Hepatocyte (in vitro differentiated cells): ENCODE data around the gene LRRC1. TPM values are rescaled to one million over a fixed set of nuclear protein-coding genes. Genes with fewer than 3 reads are reported as not detected.

Source experiments
- DNase-seq: peaks from one replicate; pipeline ENCODE4 v3.0.0-alpha.2; 2016; ENCODE audit warnings: low spot score
- H2AFZ ChIP-seq: fragments of 200-600 bp; sonication (generic); 2 replicates; pipeline ENCODE4 v1.6.0; 2016; ENCODE audit warnings: antibody characterized with exemption, mild to moderate bottlenecking
- H3K27ac ChIP-seq: fragments of 200-600 bp; sonication (generic); 2 replicates; pipeline ENCODE4 v1.5.1; 2016; ENCODE audit warnings: mild to moderate bottlenecking
- H3K27me3 ChIP-seq: fragments of 200-600 bp; sonication (generic); 2 replicates; pipeline ENCODE4 v1.6.1; 2016
- H3K36me3 ChIP-seq: fragments of 200-600 bp; sonication (generic); replicated peaks from 2 replicates; pipeline ENCODE4 v1.5.1; 2016; ENCODE audit warnings: low read depth; ENCODE audit not compliant: insufficient read depth
- H3K4me1 ChIP-seq: fragments of 200-600 bp; sonication (generic); 2 replicates; pipeline ENCODE4 v1.5.1; 2016; ENCODE audit warnings: mild to moderate bottlenecking, moderate library complexity; ENCODE audit not compliant: insufficient read depth
- H3K4me2 ChIP-seq: fragments of 200-600 bp; sonication (generic); 2 replicates; pipeline ENCODE4 v1.6.0; 2016
- H3K4me3 ChIP-seq: fragments of 200-600 bp; sonication (generic); 2 replicates; pipeline ENCODE4 v1.5.1; 2016; ENCODE audit warnings: mild to moderate bottlenecking
- H3K79me2 ChIP-seq: fragments of 200-600 bp; sonication (generic); 2 replicates; pipeline ENCODE4 v1.6.0; 2017; ENCODE audit warnings: mild to moderate bottlenecking
- H3K9me2 ChIP-seq: fragments of 200-600 bp; sonication (generic); replicated peaks from 2 replicates; pipeline ENCODE4 v1.6.0; 2017; ENCODE audit warnings: mild to moderate bottlenecking; ENCODE audit not compliant: insufficient read depth
- H3K9me3 ChIP-seq: fragments of 200-600 bp; sonication (generic); 2 replicates; pipeline ENCODE4 v1.5.1; 2016; ENCODE audit warnings: low read depth, mild to moderate bottlenecking
- H4K20me1 ChIP-seq: fragments of 200-600 bp; sonication (generic); 2 replicates; pipeline ENCODE4 v1.6.0; 2016; ENCODE audit warnings: mild to moderate bottlenecking; ENCODE audit not compliant: insufficient read depth, poor library complexity, severe bottlenecking
- CTCF ChIP-seq: fragments of 200-600 bp; sonication (generic); IDR thresholded peaks from 2 replicates; pipeline ENCODE4 v1.5.1; 2016; ENCODE audit warnings: antibody characterized with exemption, mild to moderate bottlenecking; ENCODE audit not compliant: poor library complexity
- EZH2 ChIP-seq: fragments of 200-600 bp; sonication (generic); IDR thresholded peaks from 2 replicates; pipeline ENCODE4 v1.6.1; 2016; ENCODE audit warnings: antibody characterized with exemption, mild to moderate bottlenecking, borderline replicate concordance
- EZH2phosphoT487 ChIP-seq: fragments of 200-600 bp; sonication (generic); IDR thresholded peaks from one replicate; pipeline ENCODE4 v1.6.1; 2018; ENCODE audit warnings: antibody characterized with exemption, mild to moderate bottlenecking, low read depth, moderate library complexity; ENCODE audit not compliant: unreplicated experiment, severe bottlenecking
- WGBS: methylation state at CpG from one replicate; pipeline ENCODE4 v1.1.6; 2016; ENCODE audit warnings: low lambda C conversion rate; ENCODE audit errors: missing lambda C conversion rate; 5-methylcytosine and 5-hydroxymethylcytosine counted together
- polyA plus RNA-seq: library from polyadenylated mRNA; unstranded; fragments of >200 nt; fragmentation: Nextera tagmentation; extraction: Ambion mirVana; gene quantifications from 2 replicates; pipeline ENCODE4 v1.2.1, GENCODE V29; 2016
- total RNA-seq: library from RNA; depleted of rRNA; stranded (reverse); fragments of >200 nt; gene quantifications from 2 replicates; pipeline ENCODE4 v1.2.3, GENCODE V29; 2014

Gene LRRC1
- total and polyA plus RNA-seq, 2 experiments from 2014 or later, result 54.3 to 61.4 TPM

GRCh38 chr6:53793318-53794136, 1.3 kb upstream of the LRRC1 start:
- Histone ChIP-seq H3K9me3 (peaks cover 7% of the 10 kb centered on the region), H2AFZ (peak overlapping the region; percentile 82), H3K27me3 (no peaks in the 10 kb centered on the region), H3K4me1 (peaks cover 15% of the 10 kb centered on the region), H3K79me2 (peaks cover 64% of the 10 kb centered on the region), H3K27ac (peak overlapping the region; percentile 95), H4K20me1 (peaks cover 22% of the 10 kb centered on the region), H3K36me3 (no peaks in the 10 kb centered on the region), H3K4me2 (peak overlapping the region; percentile 90), H3K9me2 (no peaks in the 10 kb centered on the region), H3K4me3 (peak overlapping the region; percentile 84)
- under 1% methylated on average over 25 of the region's 25 CpGs for WGBS
- peak; percentile 90 for DNase-seq
- TF ChIP-seq EZH2 (no peak), EZH2phosphoT487 (no peak), CTCF (no peak)

- H3K4me3 ChIP-seq, result peak overlapping the region; percentile 84
- peaks cover 64% of the 10 kb centered on the region for H3K79me2 ChIP-seq
- peak overlapping the region; percentile 95 for H3K27ac ChIP-seq
- H2AFZ ChIP-seq, result peak overlapping the region; percentile 82
- H3K4me1 ChIP-seq, result peaks cover 15% of the 10 kb centered on the region
- H3K36me3 ChIP-seq, result no peaks in the 10 kb centered on the region
- H4K20me1 ChIP-seq, result peaks cover 22% of the 10 kb centered on the region
- WGBS, result under 1% methylated on average over 26 of the region's 27 CpGs
- no peaks in the 10 kb centered on the region for H3K27me3 ChIP-seq
- TF ChIP-seq EZH2 (no peak), CTCF (peak; percentile 57)
- peaks cover under 1% of the 10 kb centered on the region for H3K9me3 ChIP-seq
- H3K4me2 ChIP-seq, result peak overlapping the region; percentile 90
- no peaks in the 10 kb centered on the region for H3K9me2 ChIP-seq
- peak; percentile 90 for DNase-seq
These were observed 577 bp upstream of the LRRC1 start for GRCh38 chr6:53794137-53794719.

GRCh38 chr6:53795340-53795701, 516 bp downstream of the LRRC1 start:
- Histone ChIP-seq H3K36me3 (no peaks in the 10 kb centered on the region), H3K9me2 (no peaks in the 10 kb centered on the region), H3K4me1 (peaks cover 15% of the 10 kb centered on the region), H4K20me1 (peaks cover 29% of the 10 kb centered on the region), H3K27me3 (no peaks in the 10 kb centered on the region), H3K4me2 (peak overlapping the region; percentile 87), H3K79me2 (peaks cover 69% of the 10 kb centered on the region), H2AFZ (peak overlapping the region; percentile 49), H3K4me3 (peak overlapping the region; percentile 84), H3K9me3 (no peaks in the 10 kb centered on the region), H3K27ac (peak overlapping the region; percentile 95)
- under 1% methylated on average over 21 of the region's 21 CpGs for WGBS
- no peak for DNase-seq
- no peak for TF ChIP-seq EZH2phosphoT487
- TF ChIP-seq EZH2, result no peak
- TF ChIP-seq CTCF, result no peak
